ENCODE results near the gene FGA.

The FGA gene

DNA sequence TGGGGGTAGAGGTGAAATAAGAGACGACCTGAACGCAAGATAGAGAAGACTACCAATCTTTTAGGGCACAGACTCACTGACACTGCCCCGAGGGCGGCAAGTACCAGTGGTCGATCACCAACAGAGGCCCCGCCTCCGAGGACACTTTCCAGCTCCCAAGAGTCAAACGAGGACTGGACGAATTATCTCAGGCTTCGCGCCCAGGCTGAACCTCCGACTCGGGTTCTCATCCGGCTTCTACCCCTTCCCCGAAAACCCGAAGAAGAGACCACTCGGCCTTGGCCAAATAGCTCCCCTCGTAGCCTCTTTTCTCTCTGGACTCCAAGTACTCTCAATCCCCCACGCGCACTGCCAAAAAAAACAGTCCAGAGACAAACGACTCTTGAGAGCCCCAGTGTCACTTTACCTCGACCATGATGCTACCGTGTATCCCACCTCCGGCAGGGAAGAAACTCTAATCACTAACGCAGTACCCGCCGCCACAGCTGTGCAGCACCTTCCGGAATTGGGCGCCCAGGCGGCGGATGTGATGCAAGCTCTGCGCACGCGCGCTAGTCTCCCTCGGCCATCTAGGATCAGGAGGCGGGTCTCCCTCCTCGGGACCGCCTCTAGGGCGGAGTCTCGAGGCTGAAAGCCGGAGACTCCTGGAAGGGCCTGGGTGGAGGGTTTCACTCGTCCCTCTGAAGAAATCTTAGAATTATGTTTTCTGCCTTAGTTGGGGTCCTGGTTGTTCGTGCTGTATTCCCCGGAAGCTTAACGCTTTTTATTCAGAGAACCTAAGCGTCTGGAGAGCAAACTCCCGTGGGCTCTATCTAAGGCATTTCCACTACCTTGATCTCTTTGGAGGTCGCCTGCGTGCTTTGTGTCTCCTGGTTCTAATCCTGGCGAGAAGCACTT is 40.4 kb downstream of the FGA start, which contains the start of gene PLRG1:
PLRG1 (minus strand) TSS at position 507 of the 897 bp plus-strand sequence; CDS start at position 415, 92 bp downstream.
- in situ Hi-C loops (cut with MboI; ENCODE audit: low pct_unique_long_range_greater_than_20kb, low sequenced_read_pairs, unreplicated experiment), result loop anchor here (10.0 kb wide), 2 partner anchors 65 to 825 kb away; partner anchors contain the start of genes FGG and MAP9
- DNase-seq (ENCODE audit: low spot score), result peak; percentile 86
- TF ChIP-seq, protein P1, sequence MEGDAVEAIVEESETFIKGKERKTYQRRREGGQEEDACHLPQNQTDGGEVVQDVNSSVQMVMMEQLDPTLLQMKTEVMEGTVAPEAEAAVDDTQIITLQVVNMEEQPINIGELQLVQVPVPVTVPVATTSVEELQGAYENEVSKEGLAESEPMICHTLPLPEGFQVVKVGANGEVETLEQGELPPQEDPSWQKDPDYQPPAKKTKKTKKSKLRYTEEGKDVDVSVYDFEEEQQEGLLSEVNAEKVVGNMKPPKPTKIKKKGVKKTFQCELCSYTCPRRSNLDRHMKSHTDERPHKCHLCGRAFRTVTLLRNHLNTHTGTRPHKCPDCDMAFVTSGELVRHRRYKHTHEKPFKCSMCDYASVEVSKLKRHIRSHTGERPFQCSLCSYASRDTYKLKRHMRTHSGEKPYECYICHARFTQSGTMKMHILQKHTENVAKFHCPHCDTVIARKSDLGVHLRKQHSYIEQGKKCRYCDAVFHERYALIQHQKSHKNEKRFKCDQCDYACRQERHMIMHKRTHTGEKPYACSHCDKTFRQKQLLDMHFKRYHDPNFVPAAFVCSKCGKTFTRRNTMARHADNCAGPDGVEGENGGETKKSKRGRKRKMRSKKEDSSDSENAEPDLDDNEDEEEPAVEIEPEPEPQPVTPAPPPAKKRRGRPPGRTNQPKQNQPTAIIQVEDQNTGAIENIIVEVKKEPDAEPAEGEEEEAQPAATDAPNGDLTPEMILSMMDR (IDR thresholded peaks at IDR 0.05; ENCODE audit: extremely low read depth, insufficient read depth, missing control alignments), result no peak

DNA sequence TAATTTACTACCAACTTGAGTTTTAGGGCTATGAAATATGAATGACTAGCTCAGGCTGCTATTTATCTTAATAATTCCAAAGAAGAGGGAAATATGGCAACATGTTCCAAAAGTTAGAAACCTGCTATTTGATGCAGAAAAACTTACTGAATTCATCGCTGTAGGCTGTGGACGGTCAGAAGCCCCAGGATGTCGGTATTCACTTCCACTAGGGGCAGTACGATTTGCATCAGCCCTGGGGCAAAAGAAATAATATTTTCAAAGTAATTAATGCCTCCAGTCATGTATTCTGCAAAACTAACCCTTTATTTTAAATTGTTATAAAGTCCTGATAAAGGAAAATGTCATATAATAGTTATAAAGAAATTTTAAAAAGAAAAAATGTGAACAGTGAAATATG is 44.9 kb downstream of the FGA start:
- TF ChIP-seq, protein P1 (IDR thresholded peaks at IDR 0.05; ENCODE audit: extremely low read depth, insufficient read depth, missing control alignments), result no peak

GRCh38 chr4:154542271-154542879 is 48.2 kb downstream of the FGA start:
- in situ Hi-C loops (cut with MboI; ENCODE audit: low pct_unique_long_range_greater_than_20kb, low sequenced_read_pairs, unreplicated experiment), result no loop called here
- TF ChIP-seq, protein P1 (IDR thresholded peaks at IDR 0.05; ENCODE audit: extremely low read depth, insufficient read depth, missing control alignments), result no peak

More for the DNA sequence above, 44.9 kb downstream of the FGA start:
- in situ Hi-C loops (cut with MboI; ENCODE audit: low pct_unique_long_range_greater_than_20kb, low sequenced_read_pairs, unreplicated experiment), result no loop called here
- DNase-seq (ENCODE audit: low spot score), result no peak

More at GRCh38 chr4:154542271-154542879, 48.2 kb downstream of the FGA start:
- DNase-seq (ENCODE audit: low spot score), result no peak

All from GM13977 (cell line).